Loucy (cell line): ENCODE data around the gene KANSL1L.

Source experiments
- H2AFZ ChIP-seq: fragments of 200-600 bp; sonication (generic); 2 replicates; pipeline ENCODE4 v1.6.0; 2016; ENCODE audit warnings: antibody characterized with exemption, mild to moderate bottlenecking, low read length, moderate library complexity
- H3F3A ChIP-seq: fragments of 200-600 bp; 2 replicates; pipeline ENCODE4 v1.6.0; 2016; ENCODE audit warnings: antibody characterized with exemption, low read depth, mild to moderate bottlenecking
- H3K27me3 ChIP-seq: fragments of 200-600 bp; sonication (generic); 2 replicates; pipeline ENCODE4 v1.6.1; 2014; ENCODE audit warnings: low read length, mild to moderate bottlenecking; ENCODE audit not compliant: insufficient read depth, poor library complexity, severe bottlenecking
- H3K36me3 ChIP-seq: fragments of 200-600 bp; sonication (generic); 2 replicates; pipeline ENCODE4 v1.6.1; 2016; ENCODE audit warnings: low read length; ENCODE audit not compliant: insufficient read depth
- H3K4me1 ChIP-seq: fragments of 200-600 bp; sonication (generic); 2 replicates; pipeline ENCODE4 v1.5.1; 2014; ENCODE audit warnings: low read length, mild to moderate bottlenecking; ENCODE audit not compliant: insufficient read depth, poor library complexity, severe bottlenecking
- H3K4me2 ChIP-seq: fragments of 200-600 bp; sonication (generic); 2 replicates; pipeline ENCODE4 v1.6.0; 2014; ENCODE audit warnings: antibody characterized with exemption, low read length, low read depth, mild to moderate bottlenecking; ENCODE audit not compliant: poor library complexity, severe bottlenecking
- H3K4me3 ChIP-seq: fragments of 200-600 bp; sonication (generic); 2 replicates; pipeline ENCODE4 v1.5.1; 2014; ENCODE audit warnings: low read length, mild to moderate bottlenecking, mixed read lengths; ENCODE audit not compliant: poor library complexity, severe bottlenecking
- H3K79me2 ChIP-seq: fragments of 200-600 bp; sonication (generic); 2 replicates; pipeline ENCODE4 v1.6.1; 2014; ENCODE audit warnings: low read length; ENCODE audit not compliant: insufficient read depth
- H3K9ac ChIP-seq: fragments of 200-600 bp; sonication (generic); 2 replicates; pipeline ENCODE4 v1.6.0; 2014; ENCODE audit warnings: mild to moderate bottlenecking, low read depth, low read length, moderate library complexity; ENCODE audit not compliant: poor library complexity, severe bottlenecking
- H3K9me2 ChIP-seq: fragments of 200-600 bp; sonication (generic); replicated peaks from 2 replicates; pipeline ENCODE4 v1.6.1; 2016; ENCODE audit warnings: low read depth, low read length, mixed read lengths
- H3K9me3 ChIP-seq: fragments of 200-600 bp; sonication (generic); 2 replicates; pipeline ENCODE4 v1.6.1; 2014; ENCODE audit warnings: mild to moderate bottlenecking, antibody characterized with exemption, low read length, low read depth; ENCODE audit not compliant: insufficient read depth
- H4K20me1 ChIP-seq: fragments of 200-600 bp; sonication (generic); 2 replicates; pipeline ENCODE4 v1.6.0; 2014; ENCODE audit warnings: antibody characterized with exemption, low read length, mild to moderate bottlenecking; ENCODE audit not compliant: insufficient read depth, poor library complexity, severe bottlenecking
- CTCF ChIP-seq: fragments of 200-600 bp; sonication (generic); conservative IDR thresholded peaks from 2 replicates; pipeline ENCODE4 v1.5.1; 2014; ENCODE audit warnings: mild to moderate bottlenecking, antibody characterized with exemption, low read length
- EZH2phosphoT487 ChIP-seq: fragments of 200-600 bp; IDR thresholded peaks from 2 replicates; pipeline ENCODE4 v1.6.1; 2018; ENCODE audit warnings: antibody characterized with exemption, mild to moderate bottlenecking, moderate library complexity, borderline replicate concordance

KANSL1L gene

GRCh38 chr2:209974576-209974975 is 196.6 kb downstream of the KANSL1L start:
- H3K9ac ChIP-seq = no peak overlapping the region
- H3K9me2 ChIP-seq = no peaks in the 10 kb centered on the region
- no peaks in the 10 kb centered on the region for H3K79me2 ChIP-seq
- H4K20me1 ChIP-seq = no peaks in the 10 kb centered on the region
- H3K4me2 ChIP-seq = no peak overlapping the region
- no peak overlapping the region for H3K4me3 ChIP-seq
- no peaks in the 10 kb centered on the region for H3K9me3 ChIP-seq
- no peaks in the 10 kb centered on the region for H3K36me3 ChIP-seq
- no peaks in the 10 kb centered on the region for H3K27me3 ChIP-seq
- H2AFZ ChIP-seq = no peak overlapping the region
- H3F3A ChIP-seq = no peaks in the 10 kb centered on the region
- H3K4me1 ChIP-seq = no peaks in the 10 kb centered on the region
- TF ChIP-seq CTCF = no peak
- no peak for TF ChIP-seq EZH2phosphoT487

GRCh38 chr2:209973328-209973727 is 197.9 kb downstream of the KANSL1L start:
- H3K4me3 ChIP-seq = no peak overlapping the region
- H3K9me2 ChIP-seq = no peaks in the 10 kb centered on the region
- no peak overlapping the region for H3K9ac ChIP-seq
- no peaks in the 10 kb centered on the region for H4K20me1 ChIP-seq
- H3K4me2 ChIP-seq = no peak overlapping the region
- no peaks in the 10 kb centered on the region for H3K4me1 ChIP-seq
- no peaks in the 10 kb centered on the region for H3K36me3 ChIP-seq
- no peaks in the 10 kb centered on the region for H3F3A ChIP-seq
- H3K27me3 ChIP-seq = no peaks in the 10 kb centered on the region
- no peak for TF ChIP-seq EZH2phosphoT487
- TF ChIP-seq CTCF = no peak
- H2AFZ ChIP-seq = no peak overlapping the region
- H3K9me3 ChIP-seq = no peaks in the 10 kb centered on the region
- no peaks in the 10 kb centered on the region for H3K79me2 ChIP-seq
